Liver (tissue), 9 donors: ENCODE data around the gene CEBPG. TPM values are rescaled to one million over a fixed set of nuclear protein-coding genes. Genes with fewer than 3 reads are reported as not detected.

ENCODE experiments used
- DNase-seq: peaks from one replicate; pipeline ENCODE4 v3.0.0-alpha.2; 2017; ENCODE audit warnings: low spot score
- H3K27ac ChIP-seq, 2 donors: one replicate each; pipeline ENCODE4 v1.7.0; 2013; ENCODE audit warnings: inconsistent platforms in 2 of 2, low read length in 2 of 2, control low read depth in 1 of 2, low read depth in 1 of 2, mild to moderate bottlenecking in 1 of 2
- H3K27me3 ChIP-seq, 4 donors: one replicate each; pipeline versions ENCODE4 v1.6.1 to v1.7.0; 2013; ENCODE audit warnings: low read length in 3 of 4, inconsistent platforms in 1 of 4, mild to moderate bottlenecking in 1 of 4, moderate library complexity in 1 of 4; ENCODE audit not compliant: control insufficient read depth in 4 of 4, insufficient read depth in 4 of 4
- H3K36me3 ChIP-seq, 4 donors: one replicate each; pipeline versions ENCODE4 v1.6.1 to v1.7.0; 2013; ENCODE audit warnings: low read length in 3 of 4, mild to moderate bottlenecking in 3 of 4, low read depth in 1 of 4, moderate library complexity in 1 of 4; ENCODE audit not compliant: control insufficient read depth in 4 of 4, insufficient read depth in 3 of 4
- H3K4me1 ChIP-seq, 4 donors: one replicate each; pipeline versions ENCODE4 v1.6.1 to v1.7.0; 2013; ENCODE audit warnings: low read length in 3 of 4, mild to moderate bottlenecking in 3 of 4, moderate library complexity in 1 of 4; ENCODE audit not compliant: control insufficient read depth in 4 of 4, insufficient read depth in 4 of 4
- H3K4me3 ChIP-seq, 3 donors: one replicate each; pipeline versions ENCODE4 v1.6.1 to v1.7.0; 2013; ENCODE audit warnings: low read length in 3 of 3, control low read depth in 1 of 3, low read depth in 1 of 3, mild to moderate bottlenecking in 1 of 3
- H3K9ac ChIP-seq, 2 donors: one replicate each; pipeline ENCODE4 v1.7.0; 2013; ENCODE audit warnings: low read length in 2 of 2, mild to moderate bottlenecking in 2 of 2, moderate library complexity in 2 of 2, control low read depth in 1 of 2, low read depth in 1 of 2
- H3K9me3 ChIP-seq, 4 donors: one replicate each; pipeline versions ENCODE4 v1.6.1 to v1.7.0; 2013; ENCODE audit warnings: low read length in 3 of 4; ENCODE audit not compliant: control insufficient read depth in 4 of 4
- ATF3 ChIP-seq: IDR thresholded peaks from 2 replicates; pipeline ENCODE4 v1.6.1; 2016; ENCODE audit warnings: antibody characterized with exemption
- CTCF ChIP-seq: fragments of 150-350 bp; IDR thresholded peaks from 2 replicates; pipeline ENCODE4 v1.5.1; 2017; ENCODE audit warnings: improper control_type of control experiment, low read depth, low read length; ENCODE audit not compliant: missing input control
- EGR1 ChIP-seq, 2 donors: IDR thresholded peaks; 2 replicates each; pipeline ENCODE4 v1.6.1; 2016 to 2018; ENCODE audit warnings: antibody characterized with exemption in 2 of 2, low read depth in 2 of 2
- FOXA1 ChIP-seq: IDR thresholded peaks from 2 replicates; pipeline ENCODE4 v1.6.1; 2016; ENCODE audit warnings: antibody characterized with exemption
- FOXA2 ChIP-seq: IDR thresholded peaks from 2 replicates; pipeline ENCODE4 v1.6.1; 2016; ENCODE audit warnings: antibody characterized with exemption
- GABPA ChIP-seq, 2 donors: IDR thresholded peaks in 1 of 2; conservative IDR thresholded peaks in 1 of 2; 2 replicates each; pipeline ENCODE4 v1.6.1; 2016; ENCODE audit warnings: antibody characterized with exemption in 2 of 2, mild to moderate bottlenecking in 1 of 2, moderate library complexity in 1 of 2
- HNF4A ChIP-seq, 2 donors: conservative IDR thresholded peaks; 2 replicates each; pipeline ENCODE4 v1.6.1; 2016; ENCODE audit warnings: antibody characterized with exemption in 2 of 2, mild to moderate bottlenecking in 2 of 2
- HNF4G ChIP-seq: IDR thresholded peaks from 2 replicates; pipeline ENCODE4 v1.6.1; 2016; ENCODE audit warnings: antibody characterized with exemption
- JUND ChIP-seq, 2 donors: IDR thresholded peaks; 2 replicates each; pipeline ENCODE4 v1.6.1; 2016; ENCODE audit warnings: antibody characterized with exemption in 2 of 2
- MAX ChIP-seq: IDR thresholded peaks from 2 replicates; pipeline ENCODE4 v1.6.1; 2016; ENCODE audit warnings: antibody characterized with exemption
- NR2F2 ChIP-seq: IDR thresholded peaks from 2 replicates; pipeline ENCODE4 v1.6.1; 2016; ENCODE audit warnings: antibody characterized with exemption
- RAD21 ChIP-seq, 2 donors: IDR thresholded peaks; 2 replicates each; pipeline ENCODE4 v1.6.1; 2016; ENCODE audit warnings: antibody characterized with exemption in 2 of 2, mild to moderate bottlenecking in 2 of 2
- REST ChIP-seq: IDR thresholded peaks from 2 replicates; pipeline ENCODE4 v1.6.1; 2016; ENCODE audit warnings: antibody characterized with exemption, mild to moderate bottlenecking
- RXRA ChIP-seq, 2 donors: IDR thresholded peaks; 2 replicates each; pipeline ENCODE4 v1.6.1; 2017 to 2018; ENCODE audit warnings: antibody characterized with exemption in 2 of 2, mild to moderate bottlenecking in 1 of 2
- SP1 ChIP-seq: IDR thresholded peaks from 2 replicates; pipeline ENCODE4 v1.6.1; 2018; ENCODE audit warnings: antibody characterized with exemption, mild to moderate bottlenecking
- TAF1 ChIP-seq: conservative IDR thresholded peaks from 2 replicates; pipeline ENCODE4 v1.6.1; 2016; ENCODE audit warnings: antibody characterized with exemption, mild to moderate bottlenecking
- YY1 ChIP-seq: IDR thresholded peaks from 2 replicates; pipeline ENCODE4 v1.6.1; 2016; ENCODE audit warnings: antibody characterized with exemption, mild to moderate bottlenecking
- ZBTB33 ChIP-seq: IDR thresholded peaks from 2 replicates; pipeline ENCODE4 v1.6.1; 2016; ENCODE audit warnings: antibody characterized with exemption
- WGBS: extraction: QIAGEN DNeasy Blood & Tissue Kit; methylation state at CpG from one replicate; pipeline ENCODE4 v1.1.7; 2013; 5-methylcytosine and 5-hydroxymethylcytosine counted together
- polyA plus RNA-seq, 2 donors: library from polyadenylated mRNA; stranded (reverse) in 1 of 2; unstranded in 1 of 2; fragments of 200-250 nt in 1 of 2; fragments of >200 nt in 1 of 2; fragmentation: Nextera tagmentation in 1 of 2; extraction: Ambion mirVana in 1 of 2; gene quantifications; one replicate each; pipeline versions ENCODE4 v1.2.1 to v1.2.3, GENCODE V29; 2013 to 2015
- total RNA-seq, 2 donors: library from RNA; depleted of rRNA; stranded (reverse); fragments of >200 nt; gene quantifications; one replicate each; pipeline ENCODE4 v1.2.3, GENCODE V29; 2014
- donor health status: healthy.
- donor health status: healthy.
- donor health status: healthy.
- donor health status: healthy.
- donor health status: healthy.

CEBPG gene
- total and polyA plus RNA-seq, 4 donors: 16.9 to 36.1 (median 24.2) TPM

- peaks cover 0 to 2% (median 0%) of the 10 kb centered on the region in 4 donors for H3K36me3 ChIP-seq
- no peak overlapping the region for H3K9ac ChIP-seq
- no peaks in the 10 kb centered on the region for H3K27me3 ChIP-seq
- DNase-seq: no peak
- peaks cover 63 to 97% (median 84%) of the 10 kb centered on the region in 4 donors for H3K4me1 ChIP-seq
- peak overlapping the region; percentile 90 to 91 for H3K27ac ChIP-seq
- no peaks in the 10 kb centered on the region for H3K9me3 ChIP-seq
- no peak for TF ChIP-seq GABPA (IDR thresholded peaks at IDR 0.05 in 1 of 2, conservative IDR thresholded peaks at IDR 0.05 in 1 of 2)
- no peak for TF ChIP-seq TAF1
- TF ChIP-seq YY1: no peak
- no peak for TF ChIP-seq JUND (IDR thresholded peaks at IDR 0.05)
- TF ChIP-seq HNF4A (conservative IDR thresholded peaks at IDR 0.05): peak in 1 of 2 donors; percentile 36
- TF ChIP-seq RXRA (IDR thresholded peaks at IDR 0.05): peak in 1 of 2 donors; percentile 64
- TF ChIP-seq ZBTB33: peak; percentile 50
- WGBS: 41% methylated on average over 12 of the region's 12 CpGs
- no peak overlapping the region for H3K4me3 ChIP-seq
These were observed 18.2 kb downstream of the CEBPG start for GRCh38 chr19:33391631-33392249.

GRCh38 chr19:33392341-33393285 lies 19.1 kb downstream of the CEBPG start:
- WGBS: 37% methylated on average over 39 of the region's 39 CpGs
- H3K4me3 ChIP-seq: no peak overlapping the region
- H3K9me3 ChIP-seq: no peaks in the 10 kb centered on the region
- TF ChIP-seq RAD21 (IDR thresholded peaks at IDR 0.05): peak in 1 of 2 donors; percentile 64
- TF ChIP-seq GABPA (IDR thresholded peaks at IDR 0.05 in 1 of 2, conservative IDR thresholded peaks at IDR 0.05 in 1 of 2): no peak
- peak; percentile 57 to 71 for TF ChIP-seq RXRA (IDR thresholded peaks at IDR 0.05)
- TF ChIP-seq NR2F2: no peak
- TF ChIP-seq ZBTB33: peak; percentile 41
- no peak for TF ChIP-seq JUND (IDR thresholded peaks at IDR 0.05)
- no peak for TF ChIP-seq ATF3
- no peak for TF ChIP-seq EGR1 (IDR thresholded peaks at IDR 0.05; ENCODE audit: low read depth in 2 of 2)
- TF ChIP-seq FOXA2: no peak
- peak; percentile 56 to 63 for TF ChIP-seq HNF4A (conservative IDR thresholded peaks at IDR 0.05)
- TF ChIP-seq CTCF: no peak
- TF ChIP-seq TAF1: no peak
- no peak for TF ChIP-seq REST
- TF ChIP-seq FOXA1: no peak
- TF ChIP-seq SP1: peak; percentile 72
- peak; percentile 74 for TF ChIP-seq YY1
- TF ChIP-seq HNF4G: no peak
- TF ChIP-seq MAX: peak; percentile 73
- peak; percentile 73 for DNase-seq
- H3K9ac ChIP-seq: no peak overlapping the region
- H3K36me3 ChIP-seq: peaks cover 0 to 2% (median 0%) of the 10 kb centered on the region in 4 donors
- H3K27me3 ChIP-seq: no peaks in the 10 kb centered on the region
- peak overlapping the region; percentile 90 to 91 for H3K27ac ChIP-seq
- peaks cover 69 to 97% (median 86%) of the 10 kb centered on the region in 4 donors for H3K4me1 ChIP-seq
